Small intestine (tissue), 16 donors: Measurements from ENCODE around the gene AXL. TPM values are rescaled to one million over a fixed set of nuclear protein-coding genes. Genes with fewer than 3 reads are reported as not detected.
"Not testable (repeated sequence)": the region's sequence is repeated elsewhere in the genome, so short reads cannot be mapped to it uniquely, and the experiment has no call there.

Experiments
- DNase-seq, 2 donors: peaks; one replicate each; pipeline versions ENCODE4 v3.0.0 to v3.0.0-alpha.2; 2013
- FAIRE-seq: peaks from 2 replicates; lab custom pipeline; 2012; peaks lifted over from hg19 to GRCh38; lab: Jason Lieb, UNC
- H3K27ac ChIP-seq, 3 donors: one replicate each; pipeline ENCODE4 v1.5.1; 2013; ENCODE audit warnings: low read length in 2 of 3, mild to moderate bottlenecking in 2 of 3, control low read depth in 1 of 3, inconsistent platforms in 1 of 3, low read depth in 1 of 3, moderate library complexity in 1 of 3
- H3K27me3 ChIP-seq, 3 donors: one replicate each; pipeline ENCODE4 v1.6.1; 2013; ENCODE audit warnings: low read length in 3 of 3, inconsistent platforms in 1 of 3; ENCODE audit not compliant: control insufficient read depth in 3 of 3, insufficient read depth in 3 of 3
- H3K36me3 ChIP-seq, 3 donors: one replicate each; pipeline ENCODE4 v1.6.1; 2013; ENCODE audit warnings: low read length in 3 of 3, inconsistent platforms in 1 of 3, low read depth in 1 of 3, mild to moderate bottlenecking in 1 of 3, moderate library complexity in 1 of 3; ENCODE audit not compliant: control insufficient read depth in 3 of 3, insufficient read depth in 2 of 3
- H3K4me1 ChIP-seq, 3 donors: one replicate each; pipeline ENCODE4 v1.6.1; 2013; ENCODE audit warnings: low read length in 2 of 3, inconsistent platforms in 1 of 3, low read depth in 1 of 3, mild to moderate bottlenecking in 1 of 3, moderate library complexity in 1 of 3; ENCODE audit not compliant: control insufficient read depth in 3 of 3, insufficient read depth in 2 of 3
- H3K4me3 ChIP-seq, 3 donors: one replicate each; pipeline ENCODE4 v1.5.1; 2013; ENCODE audit warnings: low read length in 3 of 3, control low read depth in 1 of 3, inconsistent platforms in 1 of 3, low read depth in 1 of 3, mild to moderate bottlenecking in 1 of 3, moderate library complexity in 1 of 3
- H3K9me3 ChIP-seq, 2 donors: one replicate each; pipeline ENCODE4 v1.6.1; 2013; ENCODE audit warnings: low read depth in 1 of 2, low read length in 1 of 2; ENCODE audit not compliant: control insufficient read depth in 2 of 2, insufficient read depth in 1 of 2
- WGBS, 3 donors: extraction: QIAGEN DNeasy Blood & Tissue Kit; methylation state at CpG; one replicate each; pipeline ENCODE4 v1.1.7; 2013; 5-methylcytosine and 5-hydroxymethylcytosine counted together
- long read RNA-seq, 10 donors: transcript quantifications; one replicate each; lab custom pipeline, GENCODE V29; 2026
- polyA plus RNA-seq, 4 donors: library from polyadenylated mRNA; stranded (reverse) in 3 of 4; unstranded in 1 of 4; fragments of 200-250 nt in 3 of 4; fragments of 120-200 nt in 1 of 4; gene quantifications; one replicate each; pipeline versions ENCODE4 v1.2.1 to v1.2.3, GENCODE V29; 2013
- donor health status: healthy with polysubstance abuse.
- donor health status: control.
- donor health status: control.
- donor health status: Bipolar disorder and iron deficiency.
- donor health status: healthy.

Gene AXL
- polyA plus RNA-seq: 10 to 100 TPM in 2 of 4 donors, 1 to 10 TPM in 1, under 1 TPM in 1; 0.67 to 13.4 (median 7.1) TPM
- long read RNA-seq, donor 1: 0 reads
- long read RNA-seq, donor 2, partial matches to known transcripts: 0 of 1 reads
- long read RNA-seq, donor 2, other reads (novel, unspliced or antisense): 0 of 1 reads
- long read RNA-seq, donor 3, full-length matches to known transcripts: 1 of 7 reads
- long read RNA-seq, donor 3, partial matches to known transcripts: 6 of 7 reads
- long read RNA-seq, donor 3, other reads (novel, unspliced or antisense): 0 of 7 reads
- long read RNA-seq, donor 4: 0 reads
- long read RNA-seq, donor 5: 0 reads
- long read RNA-seq, donor 6, full-length matches to known transcripts: 1 of 1 reads
- long read RNA-seq, donor 6, partial matches to known transcripts: 0 of 1 reads
- long read RNA-seq, donor 6, other reads (novel, unspliced or antisense): 0 of 1 reads
- long read RNA-seq, donor 7, full-length matches to known transcripts: 5 of 5 reads
- long read RNA-seq, donor 7, partial matches to known transcripts: 0 of 5 reads
- long read RNA-seq, donor 7, other reads (novel, unspliced or antisense): 0 of 5 reads
- long read RNA-seq, donor 8: 0 reads
- long read RNA-seq, donor 9: 0 reads
- long read RNA-seq, donor 10: 0 reads

DNA sequence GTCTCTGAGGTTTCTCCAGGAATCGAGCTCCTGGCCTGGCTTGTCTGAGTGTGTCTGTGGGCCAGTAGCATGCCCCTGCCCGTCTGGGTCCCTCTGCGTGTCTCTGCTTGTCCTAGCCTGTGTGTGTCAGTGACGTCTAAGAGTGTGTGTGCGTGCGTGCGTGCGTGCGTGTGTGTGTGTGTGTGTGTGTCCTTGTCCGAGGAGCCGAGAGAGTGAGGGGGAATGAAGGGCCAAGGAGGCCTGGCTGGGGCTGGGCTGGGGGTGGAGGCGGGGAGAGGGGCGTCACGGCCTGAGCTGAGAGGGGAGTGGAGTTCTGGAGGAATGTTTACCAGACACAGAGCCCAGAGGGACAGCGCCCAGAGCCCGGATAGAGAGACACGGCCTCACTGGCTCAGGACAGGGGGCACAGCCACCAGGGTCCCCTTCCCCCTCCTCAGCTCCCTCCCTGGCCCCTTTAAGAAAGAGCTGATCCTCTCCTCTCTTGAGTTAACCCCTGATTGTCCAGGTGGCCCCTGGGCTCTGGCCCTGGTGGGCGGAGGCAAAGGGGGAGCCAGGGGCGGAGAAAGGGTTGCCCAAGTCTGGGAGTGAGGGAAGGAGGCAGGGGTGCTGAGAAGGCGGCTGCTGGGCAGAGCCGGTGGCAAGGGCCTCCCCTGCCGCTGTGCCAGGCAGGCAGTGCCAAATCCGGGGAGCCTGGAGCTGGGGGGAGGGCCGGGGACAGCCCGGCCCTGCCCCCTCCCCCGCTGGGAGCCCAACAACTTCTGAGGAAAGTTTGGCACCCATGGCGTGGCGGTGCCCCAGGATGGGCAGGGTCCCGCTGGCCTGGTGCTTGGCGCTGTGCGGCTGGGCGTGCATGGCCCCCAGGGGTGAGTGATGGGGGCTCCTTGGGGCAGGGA lies at the start of gene AXL:
AXL (plus strand) TSS at position 609 of the 893 bp plus-strand sequence; CDS start at position 779, 170 bp downstream.
- 5 to 18% (median 9%) methylated on average over 30 to 32 of the region's 32 CpGs for WGBS, 3 donors
- Histone ChIP-seq H3K36me3 (peaks cover 0 to 21% (median 0%) of the 10 kb centered on the region in 3 donors), H3K27me3 (peaks cover 0 to 22% (median 0%) of the 10 kb centered on the region in 3 donors), H3K4me3 (peak within 1 kb of the TSS; percentile 29 to 53 (median 38)), H3K4me1 (peaks cover 0 to 8% (median 0%) of the 10 kb centered on the region in 3 donors), H3K27ac (peak within 1 kb of the TSS; percentile 22 to 88 (median 63)), H3K9me3 (no peaks in the 10 kb centered on the region)
- FAIRE-seq (no peak), DNase-seq (peak in 1 of 2 donors; percentile 76)

DNA sequence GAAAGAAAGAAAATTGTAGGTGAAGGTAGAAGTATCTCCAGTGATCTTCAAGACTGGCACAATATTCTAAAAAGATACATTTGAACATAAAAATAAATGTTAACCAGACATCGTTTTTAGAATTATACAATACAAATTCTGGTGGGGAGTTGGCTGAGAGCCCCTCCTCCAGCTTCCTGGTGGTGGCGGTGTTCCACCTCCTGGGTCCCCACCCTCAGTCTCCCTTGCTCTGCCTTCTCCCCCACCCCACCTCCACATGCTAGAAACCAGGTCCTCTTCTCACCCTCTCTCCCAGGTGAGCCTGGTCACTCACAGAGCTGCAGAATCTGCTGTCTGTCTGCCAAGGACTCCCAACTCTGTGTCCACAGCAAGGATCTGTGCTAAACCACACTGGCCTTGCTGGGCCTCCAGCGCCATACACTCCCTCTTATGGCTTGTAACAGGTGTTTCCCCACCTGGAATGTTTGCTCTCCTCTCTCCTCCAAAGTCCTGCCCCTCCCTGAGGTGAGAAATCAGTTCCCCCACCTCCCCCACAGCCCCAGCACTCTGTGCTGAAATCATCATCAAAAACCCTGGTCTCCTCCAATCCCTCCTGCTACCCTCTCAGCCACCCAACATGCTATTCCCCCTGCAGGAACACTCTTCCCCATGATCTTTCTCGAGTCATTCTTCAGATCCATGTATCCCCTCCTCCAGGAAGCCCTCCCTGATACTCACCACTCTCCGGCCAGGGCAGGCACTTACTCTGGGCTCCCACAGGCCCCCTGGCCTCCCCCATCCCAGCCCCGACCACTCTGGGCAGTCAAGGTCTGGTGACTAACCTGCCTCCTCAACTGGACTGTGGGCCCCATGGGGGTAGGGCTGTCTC lies 46.5 kb upstream of the AXL start:
- H3K9me3 ChIP-seq: no peaks in the 10 kb centered on the region
- no peak overlapping the region for H3K4me3 ChIP-seq
- peaks cover 0 to 36% (median 2%) of the 10 kb centered on the region in 3 donors for H3K4me1 ChIP-seq
- H3K27ac ChIP-seq: peak overlapping the region in 2 of 3 donors; percentile 21 to 60
- 48 to 54% (median 48%) methylated on average over 6 of the region's 6 CpGs for WGBS, 3 donors
- no peak for FAIRE-seq
- DNase-seq: peak; percentile 43 to 70
- H3K36me3 ChIP-seq: peaks cover 0 to 9% (median 0%) of the 10 kb centered on the region in 3 donors
- no peaks in the 10 kb centered on the region for H3K27me3 ChIP-seq

DNA sequence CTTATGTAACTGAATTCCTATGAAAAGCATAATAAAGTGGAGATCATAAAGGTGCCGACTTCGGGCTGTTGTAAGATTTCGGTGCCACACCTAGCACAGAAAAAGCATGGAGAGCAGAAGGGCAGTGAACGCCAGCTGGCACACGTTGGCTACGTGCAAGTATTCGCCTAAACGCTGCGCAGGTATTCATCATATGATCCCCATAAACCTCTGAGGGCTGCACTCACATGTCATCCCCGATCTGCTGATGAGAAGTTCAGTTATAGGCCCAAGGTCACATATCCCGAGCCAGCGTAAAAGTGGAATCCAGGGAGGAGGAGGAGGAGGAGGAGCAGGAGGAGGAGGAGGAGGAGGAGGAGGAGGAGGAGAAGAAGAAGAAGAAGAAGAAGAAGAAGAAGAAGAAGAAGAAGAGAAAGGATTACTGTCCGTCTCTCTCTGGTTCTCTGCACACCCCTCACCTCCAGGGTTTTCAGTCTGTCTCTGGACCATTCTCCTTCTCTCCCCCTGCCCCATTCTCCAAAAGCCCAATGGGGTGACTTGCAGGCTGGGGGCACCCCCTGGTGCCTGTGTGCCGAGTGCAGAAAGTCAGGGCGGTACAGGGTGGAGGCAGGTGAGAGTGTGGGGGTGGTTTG lies 44.6 kb upstream of the AXL start:
- DNase-seq (peak; percentile 83 to 90), FAIRE-seq (no peak)
- Histone ChIP-seq H3K27me3 (no peaks in the 10 kb centered on the region), H3K27ac (peak overlapping the region in 1 of 3 donors; percentile 80), H3K36me3 (peaks cover 0 to 9% (median 0%) of the 10 kb centered on the region in 3 donors), H3K9me3 (no peaks in the 10 kb centered on the region), H3K4me3 (no peak overlapping the region), H3K4me1 (peaks cover 0 to 33% (median 2%) of the 10 kb centered on the region in 3 donors)
- 10 to 67% (median 32%) methylated on average over 15 of the region's 15 CpGs for WGBS, 3 donors

- Histone ChIP-seq H3K4me3 (peak overlapping the region in 1 of 3 donors; percentile 1), H3K4me1 (peaks cover 0 to 33% (median 2%) of the 10 kb centered on the region in 3 donors), H3K9me3 (no peaks in the 10 kb centered on the region), H3K27ac (peak overlapping the region in 2 of 3 donors; percentile 69 to 70), H3K36me3 (peaks cover 0 to 4% (median 0%) of the 10 kb centered on the region in 3 donors), H3K27me3 (no peaks in the 10 kb centered on the region)
- 9 to 22% (median 18%) methylated on average over 14 of the region's 14 CpGs for WGBS, 3 donors
- DNase-seq: peak; percentile 78 to 89
- no peak for FAIRE-seq
Observed at GRCh38 chr19:41175801-41176777, 42.9 kb upstream of the AXL start.

DNA sequence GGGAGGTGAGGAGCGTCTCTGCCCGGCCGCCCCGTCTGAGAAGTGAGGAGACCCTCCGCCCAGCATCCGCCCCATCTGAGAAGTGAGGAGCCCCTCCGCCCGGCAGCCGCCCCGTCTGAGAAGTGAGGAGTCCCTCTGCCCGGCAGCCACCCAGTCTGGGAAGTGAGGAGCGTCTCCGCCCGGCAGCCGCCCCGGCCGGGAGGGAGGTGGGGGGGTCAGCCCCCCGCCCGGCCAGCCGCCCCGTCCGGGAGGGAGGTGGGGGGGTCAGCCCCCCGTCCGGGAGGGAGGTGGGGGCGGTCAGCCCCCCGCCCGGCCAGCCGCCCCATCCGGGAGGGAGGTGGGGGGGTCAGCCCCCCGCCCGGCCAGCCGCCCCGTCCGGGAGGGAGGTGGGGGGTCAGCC lies 38.9 kb upstream of the AXL start:
- not testable (repeated sequence) for H3K9me3 ChIP-seq, H3K27me3 ChIP-seq, H3K4me1 ChIP-seq, DNase-seq, FAIRE-seq, H3K4me3 ChIP-seq, H3K36me3 ChIP-seq, H3K27ac ChIP-seq
- 84 to 91% (median 90%) methylated on average over 7 to 34 of the region's 34 CpGs for WGBS, 3 donors

GRCh38 chr19:41186971-41187883 lies 31.8 kb upstream of the AXL start:
- no peak overlapping the region for H3K27ac ChIP-seq
- no peak for FAIRE-seq
- H3K9me3 ChIP-seq: no peaks in the 10 kb centered on the region
- H3K36me3 ChIP-seq: no peaks in the 10 kb centered on the region
- H3K4me3 ChIP-seq: no peak overlapping the region
- WGBS, 3 donors: 78 to 91% (median 81%) methylated on average over 8 of the region's 8 CpGs
- peaks cover 0 to 14% (median 0%) of the 10 kb centered on the region in 3 donors for H3K4me1 ChIP-seq
- no peaks in the 10 kb centered on the region for H3K27me3 ChIP-seq
- no peak for DNase-seq
